ENCODE data around the gene ROR1. TPM values are rescaled to one million over a fixed set of nuclear protein-coding genes. Genes with fewer than 3 reads are reported as not detected.

Gene ROR1
- total RNA-seq, 1 donor from 2014 or later, result 6.7 TPM

GRCh38 chr1:63777286-63777685 lies 3.5 kb downstream of the ROR1 start:
- H3K27ac Mint-ChIP-seq (ENCODE audit: unreplicated experiment), result no peak overlapping the region
- no peak for TF ChIP-seq CTCF (IDR thresholded peaks at IDR 0.05; ENCODE audit: unreplicated experiment)
- H3K4me3 Mint-ChIP-seq (ENCODE audit: unreplicated experiment), result no peak overlapping the region

GRCh38 chr1:63777965-63778880 lies 4.4 kb downstream of the ROR1 start:
- peaks cover 5% of the 10 kb centered on the region for H3K36me3 Mint-ChIP-seq (ENCODE audit: low read depth, unreplicated experiment)
- H3K27me3 Mint-ChIP-seq (ENCODE audit: unreplicated experiment), result peaks cover 13% of the 10 kb centered on the region
- no peak for TF ChIP-seq CTCF (IDR thresholded peaks at IDR 0.05; ENCODE audit: unreplicated experiment)
- DNase-seq (ENCODE audit: low spot score), result no peak
- H3K9me3 Mint-ChIP-seq (ENCODE audit: unreplicated experiment), result no peaks in the 10 kb centered on the region
- peaks cover 40% of the 10 kb centered on the region for H3K4me1 Mint-ChIP-seq (ENCODE audit: unreplicated experiment)
- no peak overlapping the region for H3K4me3 Mint-ChIP-seq (ENCODE audit: unreplicated experiment)
- no peak overlapping the region for H3K27ac Mint-ChIP-seq (ENCODE audit: unreplicated experiment)

More at GRCh38 chr1:63777286-63777685, 3.5 kb downstream of the ROR1 start:
- DNase-seq (ENCODE audit: low spot score), result no peak
- no peaks in the 10 kb centered on the region for H3K9me3 Mint-ChIP-seq (ENCODE audit: unreplicated experiment)
- peaks cover 13% of the 10 kb centered on the region for H3K27me3 Mint-ChIP-seq (ENCODE audit: unreplicated experiment)
- H3K4me1 Mint-ChIP-seq (ENCODE audit: unreplicated experiment), result peaks cover 42% of the 10 kb centered on the region
- peaks cover 6% of the 10 kb centered on the region for H3K36me3 Mint-ChIP-seq (ENCODE audit: low read depth, unreplicated experiment)

GRCh38 chr1:63779338-63780211 lies 5.8 kb downstream of the ROR1 start:
- no peaks in the 10 kb centered on the region for H3K9me3 Mint-ChIP-seq (ENCODE audit: unreplicated experiment)
- H3K27ac Mint-ChIP-seq (ENCODE audit: unreplicated experiment), result no peak overlapping the region
- H3K36me3 Mint-ChIP-seq (ENCODE audit: low read depth, unreplicated experiment), result peaks cover 3% of the 10 kb centered on the region
- TF ChIP-seq CTCF (IDR thresholded peaks at IDR 0.05; ENCODE audit: unreplicated experiment), result no peak
- no peak overlapping the region for H3K4me3 Mint-ChIP-seq (ENCODE audit: unreplicated experiment)
- peaks cover 8% of the 10 kb centered on the region for H3K27me3 Mint-ChIP-seq (ENCODE audit: unreplicated experiment)
- H3K4me1 Mint-ChIP-seq (ENCODE audit: unreplicated experiment), result peaks cover 36% of the 10 kb centered on the region
- no peak for DNase-seq (ENCODE audit: low spot score)

GRCh38 chr1:63780565-63780964 lies 6.7 kb downstream of the ROR1 start:
- no peaks in the 10 kb centered on the region for H3K9me3 Mint-ChIP-seq (ENCODE audit: unreplicated experiment)
- H3K27me3 Mint-ChIP-seq (ENCODE audit: unreplicated experiment), result peaks cover 6% of the 10 kb centered on the region
- peaks cover under 1% of the 10 kb centered on the region for H3K36me3 Mint-ChIP-seq (ENCODE audit: low read depth, unreplicated experiment)
- no peak overlapping the region for H3K4me3 Mint-ChIP-seq (ENCODE audit: unreplicated experiment)
- H3K4me1 Mint-ChIP-seq (ENCODE audit: unreplicated experiment), result peaks cover 29% of the 10 kb centered on the region
- DNase-seq (ENCODE audit: low spot score), result no peak
- H3K27ac Mint-ChIP-seq (ENCODE audit: unreplicated experiment), result no peak overlapping the region
- no peak for TF ChIP-seq CTCF (IDR thresholded peaks at IDR 0.05; ENCODE audit: unreplicated experiment)
